H1 (cell line): ENCODE measurements around the gene MT2A. TPM values are rescaled to one million over a fixed set of nuclear protein-coding genes. Genes with fewer than 3 reads are reported as not detected.

Experiments
- CTCF ChIA-PET: fragments of 300-600 bp; sonication (Branson Sonifier 250); formaldehyde crosslinking; loops from one replicate; lab custom pipeline; 2021; ENCODE audit not compliant: partially characterized antibody; lab: Charles Lee
- POLR2A ChIA-PET: fragments of 300-600 bp; sonication (Branson Sonifier 250); formaldehyde crosslinking; loops from one replicate; lab custom pipeline; 2021; ENCODE audit warnings: inconsistent platforms; ENCODE audit not compliant: partially characterized antibody; lab: Charles Lee
- DNase-seq, 2 experiments: peaks; one replicate each; pipeline versions ENCODE4 v3.0.0 to v3.0.0-alpha.2; 2010 to 2022; ENCODE audit warnings: low spot score in 2 of 2, low read depth in 1 of 2, mixed read lengths in 1 of 2
- FAIRE-seq: peaks from 2 replicates; lab custom pipeline; 2011; peaks lifted over from hg19 to GRCh38; lab: Jason Lieb, UNC
- H2AFZ ChIP-seq: 2 replicates; pipeline ENCODE4 v1.8.1; 2012; ENCODE audit warnings: low read length, inconsistent platforms
- H2AK5ac ChIP-seq: 2 replicates; pipeline ENCODE4 v1.6.1; 2013; ENCODE audit warnings: low read depth, low read length
- H2BK120ac ChIP-seq: replicated peaks from 2 replicates; pipeline ENCODE3; 2013; ENCODE audit warnings: low read depth, low read length, inconsistent platforms
- H2BK12ac ChIP-seq: 2 replicates; pipeline ENCODE4 v1.6.1; 2013; ENCODE audit warnings: low read depth, low read length
- H2BK15ac ChIP-seq: 2 replicates; pipeline ENCODE4 v1.6.1; 2013; ENCODE audit warnings: low read length
- H2BK20ac ChIP-seq: 2 replicates; pipeline ENCODE4 v1.6.1; 2013; ENCODE audit warnings: low read length
- H2BK5ac ChIP-seq: 2 replicates; pipeline ENCODE4 v1.6.1; 2013; ENCODE audit warnings: low read depth, low read length
- H3K14ac ChIP-seq: 2 replicates; pipeline ENCODE4 v1.6.1; 2013; ENCODE audit warnings: inconsistent platforms; ENCODE audit not compliant: insufficient read length
- H3K18ac ChIP-seq: 2 replicates; pipeline ENCODE4 v1.6.1; 2013; ENCODE audit warnings: low read length; ENCODE audit errors: extremely low read depth
- H3K23ac ChIP-seq: 2 replicates; pipeline ENCODE4 v1.6.1; 2013; ENCODE audit warnings: inconsistent platforms; ENCODE audit not compliant: insufficient read length
- H3K23me2 ChIP-seq: 2 replicates; pipeline ENCODE4 v1.6.1; 2013; ENCODE audit warnings: low read depth, low read length
- H3K27ac ChIP-seq: 2 replicates; pipeline ENCODE4 v1.6.1; 2011; ENCODE audit warnings: low read depth, low read length, inconsistent platforms
- H3K27me3 ChIP-seq, 4 experiments: replicated peaks in 1 of 4; 1 replicate in 1 of 4; 2 replicates in 3 of 4; pipeline versions ENCODE4 v1.6.1 to v1.8.1; 2011 to 2013; ENCODE audit warnings: low read length in 3 of 4, mild to moderate bottlenecking in 3 of 4, inconsistent platforms in 2 of 4, mixed read lengths in 2 of 4, moderate library complexity in 1 of 4; ENCODE audit not compliant: control insufficient read depth in 3 of 4, insufficient read depth in 3 of 4; ENCODE audit errors: extremely low read depth in 1 of 4
- H3K36me3 ChIP-seq, 4 experiments: 2 replicates each; pipeline versions ENCODE4 v1.6.1 to v1.8.1; 2011 to 2013; ENCODE audit warnings: mild to moderate bottlenecking in 4 of 4, low read length in 3 of 4, moderate library complexity in 2 of 4, control low read depth in 1 of 4, inconsistent platforms in 1 of 4; ENCODE audit not compliant: insufficient read depth in 4 of 4, control insufficient read depth in 2 of 4
- H3K4ac ChIP-seq: replicated peaks from 2 replicates; pipeline ENCODE3; 2013; ENCODE audit warnings: low read length, low read depth, mixed read lengths, inconsistent platforms; ENCODE audit not compliant: insufficient read length
- H3K4me1 ChIP-seq, 4 experiments: replicated peaks in 1 of 4; 1 replicate in 1 of 4; 2 replicates in 3 of 4; pipeline versions ENCODE4 v1.6.1 to v1.8.1; 2011 to 2013; ENCODE audit warnings: low read length in 3 of 4, inconsistent platforms in 2 of 4, mixed read lengths in 1 of 4; ENCODE audit not compliant: insufficient read depth in 4 of 4, control insufficient read depth in 3 of 4
- H3K4me2 ChIP-seq, 2 experiments: 2 replicates each; pipeline versions ENCODE4 v1.6.1 to v1.8.1; 2011 to 2013; ENCODE audit warnings: low read depth in 2 of 2, low read length in 2 of 2, control low read depth in 1 of 2, inconsistent platforms in 1 of 2, mild to moderate bottlenecking in 1 of 2; ENCODE audit not compliant: insufficient read depth in 1 of 2
- H3K4me3 ChIP-seq, 4 experiments: fragments of 200-600, 300-600 bp in 1 of 4; sonication (generic), shearing (Covaris generic), sonication (Bioruptor Twin) in 1 of 4; 2 replicates each; pipeline versions ENCODE4 v1.5.1 to v1.8.1; 2011 to 2016; ENCODE audit warnings: low read length in 4 of 4, low read depth in 3 of 4, control low read depth in 2 of 4, inconsistent platforms in 2 of 4, mild to moderate bottlenecking in 2 of 4, mixed read lengths in 1 of 4, moderate library complexity in 1 of 4; ENCODE audit not compliant: insufficient read depth in 2 of 4; ENCODE audit errors: extremely low read depth in 1 of 4
- H3K56ac ChIP-seq: replicated peaks from 2 replicates; pipeline ENCODE3; 2013; ENCODE audit warnings: low read depth, mild to moderate bottlenecking, mixed read lengths, low read length, inconsistent platforms; ENCODE audit not compliant: insufficient read length
- H3K79me1 ChIP-seq: 2 replicates; pipeline ENCODE4 v1.6.1; 2013; ENCODE audit warnings: low read depth, low read length, control low read depth
- H3K79me2 ChIP-seq, 2 experiments: 2 replicates each; pipeline versions ENCODE4 v1.6.1 to v1.8.1; 2012 to 2013; ENCODE audit warnings: low read length in 2 of 2, mild to moderate bottlenecking in 2 of 2, inconsistent platforms in 1 of 2; ENCODE audit not compliant: insufficient read depth in 2 of 2, control insufficient read depth in 1 of 2
- H3K9ac ChIP-seq, 4 experiments: replicated peaks in 1 of 4; 1 replicate in 1 of 4; 2 replicates in 3 of 4; pipeline versions ENCODE4 v1.6.1 to v1.8.1; 2011 to 2013; ENCODE audit warnings: low read depth in 3 of 4, low read length in 3 of 4, control low read depth in 2 of 4, mild to moderate bottlenecking in 2 of 4, moderate library complexity in 2 of 4, inconsistent platforms in 1 of 4; ENCODE audit errors: extremely low read depth in 1 of 4
- H3K9me3 ChIP-seq, 2 experiments: 2 replicates each; pipeline versions ENCODE4 v1.6.1 to v1.8.1; 2012 to 2013; ENCODE audit warnings: mild to moderate bottlenecking in 2 of 2, moderate library complexity in 2 of 2, control low read depth in 1 of 2, inconsistent platforms in 1 of 2, low read depth in 1 of 2, low read length in 1 of 2, mixed read lengths in 1 of 2; ENCODE audit not compliant: insufficient read depth in 2 of 2
- H4K20me1 ChIP-seq, 2 experiments: replicated peaks in 1 of 2; 2 replicates each; pipeline versions ENCODE3 to v1.8.1; 2011 to 2013; ENCODE audit warnings: inconsistent platforms in 2 of 2, low read length in 2 of 2, mild to moderate bottlenecking in 1 of 2; ENCODE audit not compliant: insufficient read depth in 2 of 2, control insufficient read depth in 1 of 2
- H4K5ac ChIP-seq: 2 replicates; pipeline ENCODE4 v1.6.1; 2013; ENCODE audit warnings: low read length, low read depth, mixed read lengths, inconsistent platforms; ENCODE audit not compliant: insufficient read length
- H4K8ac ChIP-seq: 2 replicates; pipeline ENCODE4 v1.8.0; 2013; ENCODE audit warnings: mild to moderate bottlenecking, moderate library complexity, low read length, inconsistent platforms; ENCODE audit not compliant: insufficient read depth; ENCODE audit errors: extremely low read depth
- H4K91ac ChIP-seq: replicated peaks from 2 replicates; pipeline ENCODE3; 2013; ENCODE audit warnings: low read length, mixed read lengths, inconsistent platforms; ENCODE audit not compliant: insufficient read length
- ASH2L ChIP-seq: fragments of 200-600, 300-600 bp; sonication (generic); IDR thresholded peaks from one replicate; pipeline ENCODE4 v1.7.1; 2017; ENCODE audit warnings: low read length
- BRCA1 ChIP-seq: IDR thresholded peaks from 2 replicates; pipeline ENCODE4 v1.6.1; 2012; ENCODE audit warnings: low read depth, low read length, improper control_type of control experiment
- CBX5 ChIP-seq: fragments of 300-800, 300-1000 bp; sonication (generic); IDR thresholded peaks from 2 replicates; pipeline ENCODE4 v1.7.1; 2016; ENCODE audit warnings: antibody characterized with exemption, low read length, low read depth
- CREB1 ChIP-seq: IDR thresholded peaks from 2 replicates; pipeline ENCODE4 v1.6.1; 2012; ENCODE audit warnings: inconsistent platforms
- CTCF ChIP-seq, 3 experiments: IDR thresholded peaks; 1 replicate in 2 of 3; 2 replicates in 1 of 3; pipeline versions ENCODE4 v1.5.1 to v1.6.1; 2011; ENCODE audit warnings: low read length in 3 of 3, mild to moderate bottlenecking in 3 of 3, inconsistent platforms in 2 of 3, low read depth in 1 of 3, moderate library complexity in 1 of 3; ENCODE audit not compliant: insufficient read depth in 1 of 3; ENCODE audit errors: control extremely low read depth in 1 of 3
- GABPA ChIP-seq: IDR thresholded peaks from 2 replicates; pipeline ENCODE4 v1.6.1; 2011; ENCODE audit warnings: mild to moderate bottlenecking, low read length, moderate library complexity, borderline replicate concordance; ENCODE audit not compliant: insufficient read depth
- MAFK ChIP-seq: IDR thresholded peaks from 2 replicates; pipeline ENCODE4 v1.6.1; 2012; ENCODE audit warnings: low read depth, mild to moderate bottlenecking, improper control_type of control experiment, low read length
- NRF1 ChIP-seq: IDR thresholded peaks from 2 replicates; pipeline ENCODE4 v1.6.1; 2011; ENCODE audit warnings: mild to moderate bottlenecking, low read depth, low read length, improper control_type of control experiment
- RFX5 ChIP-seq: IDR thresholded peaks from 2 replicates; pipeline ENCODE4 v1.6.1; 2011; ENCODE audit warnings: low read depth, low read length, improper control_type of control experiment, borderline replicate concordance
- SIX5 ChIP-seq: IDR thresholded peaks from 2 replicates; pipeline ENCODE4 v1.6.1; 2011; ENCODE audit warnings: mild to moderate bottlenecking, low read depth, low read length
- SP1 ChIP-seq: IDR thresholded peaks from 2 replicates; pipeline ENCODE4 v1.6.1; 2011; ENCODE audit warnings: low read depth, low read length
- WGBS, 2 experiments: shearing (Covaris generic) in 1 of 2; methylation state at CpG; one replicate each; pipeline versions ENCODE4 v1.1.6 to v1.1.7; 2013 to 2015; ENCODE audit warnings: low lambda C conversion rate in 2 of 2, mixed read lengths in 2 of 2, inconsistent platforms in 1 of 2, low coverage in 1 of 2, missing lambda C conversion rate in 1 of 2; ENCODE audit not compliant: insufficient replicate concordance in 2 of 2, insufficient coverage in 1 of 2, insufficient read length in 1 of 2; ENCODE audit errors: extremely low coverage in 1 of 2, missing lambda C conversion rate in 1 of 2; 5-methylcytosine and 5-hydroxymethylcytosine counted together
- polyA plus RNA-seq, 7 experiments: library from polyadenylated mRNA; depleted of rRNA in 3 of 7; stranded (reverse) in 5 of 7; unstranded in 2 of 7; fragments of >200 nt in 5 of 7; fragments of 200-250 nt in 2 of 7; gene quantifications; 1 replicate in 5 of 7; 2 replicates in 1 of 7; 4 replicates in 1 of 7; pipeline versions ENCODE4 v1.2.1 to v1.2.3, GENCODE V29; 2011 to 2013; ENCODE audit warnings: missing spikeins in 2 of 7, mixed read lengths in 2 of 7
- total RNA-seq: library from RNA; stranded (reverse); fragmentation: NEBNext Ultra II Directional; extraction: Animal tissue kit (Norgen Biotek cat#: 25700); gene quantifications from 2 replicates; pipeline ENCODE4 v1.2.1, GENCODE V29; 2021

Gene MT2A
- total and polyA plus RNA-seq, 2 of the 8 experiments (the other 6 are each of a cell fraction or from before 2014, with no cell fraction given), result 9.5 to 30.1 TPM

DNA sequence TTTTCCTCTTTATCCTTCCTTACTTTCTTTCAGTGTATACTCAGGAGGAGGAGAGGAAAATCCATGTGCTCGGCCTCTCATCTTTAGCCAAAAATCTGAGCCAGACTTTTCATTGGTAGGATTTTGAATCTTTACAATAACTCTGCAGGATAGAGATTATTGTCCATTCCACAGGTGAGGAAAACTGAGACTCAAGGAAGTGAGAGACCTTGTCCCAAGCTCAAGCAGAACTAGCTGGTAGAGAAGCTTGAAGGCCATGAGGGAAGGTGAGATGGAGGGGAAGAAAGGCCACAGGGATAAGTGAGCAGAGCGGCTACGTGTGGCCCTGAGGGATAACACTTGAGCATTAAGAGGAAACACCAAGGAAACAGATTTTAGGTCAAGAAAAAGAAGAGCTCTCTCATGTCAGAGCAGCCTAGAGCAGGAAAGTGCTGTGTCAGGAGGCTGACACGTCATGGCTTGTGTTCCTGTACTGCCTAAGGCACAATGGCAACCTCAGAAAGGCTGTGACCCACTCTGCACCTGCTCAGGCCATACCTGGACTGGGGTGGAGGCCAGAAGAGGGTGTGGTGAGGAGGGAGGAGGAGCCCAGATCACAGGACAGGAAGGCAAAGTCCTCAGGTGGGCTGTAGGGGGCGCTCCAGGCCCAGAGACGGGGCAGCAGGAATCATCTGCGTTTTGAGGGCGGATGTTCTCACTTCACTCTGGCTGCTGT lies 31.6 kb upstream of the MT2A start:
- Histone ChIP-seq H3K27ac (no peak overlapping the region), H3K4me2 (no peak overlapping the region), H3K9ac (no peak overlapping the region), H4K5ac (no peak overlapping the region), H2BK12ac (0 out of 2 replicates have a peak overlapping the region, but pooled peaks have one; percentile 19), H3K79me1 (no peaks in the 10 kb centered on the region), H3K23ac (no peak overlapping the region), H3K27me3 (no peaks in the 10 kb centered on the region; a peak in 1 of 7 replicates), H4K20me1 (no peaks in the 10 kb centered on the region), H3K4ac (no peak overlapping the region), H3K18ac (no peak overlapping the region), H3K79me2 (no peaks in the 10 kb centered on the region), H2BK5ac (no peak overlapping the region), H3K36me3 (no peaks in the 10 kb centered on the region), H2BK20ac (no peak overlapping the region), H3K14ac (no peak overlapping the region), H3K4me1 (no peaks in the 10 kb centered on the region), H2AK5ac (no peak overlapping the region), H4K91ac (no peak overlapping the region), H3K9me3 (peaks cover 4 to 6% of the 10 kb centered on the region in 2 experiments; a peak in 2 of 4 replicates), H3K56ac (no peak overlapping the region), H2AFZ (no peak overlapping the region), H2BK15ac (no peak overlapping the region), H3K4me3 (no peak overlapping the region), H4K8ac (no peak overlapping the region), H3K23me2 (no peaks in the 10 kb centered on the region), H2BK120ac (no peak overlapping the region)
- peak; percentile 67 to 94 for DNase-seq
- CTCF ChIA-PET, result interaction anchor here (0.6 to 4.6 kb wide), 35 partner anchors 9 to 879 kb away, joined by 3 to 39 read pairs (median 3); partner anchors contain the start of genes MT1A, MT1G, MT3 and MT4
- WGBS, 2 experiments, result 29% methylated on average over 8 of the region's 8 CpGs; no CpG with 5 or more reads in 1 of the 2 experiments
- POLR2A ChIA-PET, result interaction anchor here (1.4 kb wide), 1 partner anchor 30 kb away, joined by 3 read pairs; no protein-coding TSS in a partner anchor
- FAIRE-seq, result peak; percentile 62
- TF ChIP-seq MAFK, result no peak
- TF ChIP-seq CBX5, result no peak
- peak; percentile 92 to 98 (median 93) for TF ChIP-seq CTCF (IDR thresholded peaks at IDR 0.05; ENCODE audit: control extremely low read depth in 1 of 3, insufficient read depth in 1 of 3, low read depth in 1 of 3, low read length in 3 of 3)
- no peak for TF ChIP-seq NRF1
- 0 out of 2 replicates have a peak, but pooled peaks have one; percentile 9 for TF ChIP-seq CREB1
- TF ChIP-seq SP1, result no peak
- TF ChIP-seq RFX5, result no peak
- TF ChIP-seq BRCA1, result no peak
- no peak for TF ChIP-seq GABPA
- no peak for TF ChIP-seq SIX5
- no peak for TF ChIP-seq ASH2L
